Bronchus fibroblast of lung (primary cell): ENCODE results near the gene FEZ2. TPM values are rescaled to one million over a fixed set of nuclear protein-coding genes. Genes with fewer than 3 reads are reported as not detected.

Source experiments
- total RNA-seq: library from RNA; depleted of rRNA; stranded (reverse); fragments of >200 nt; gene quantifications from 2 replicates; pipeline ENCODE4 v1.2.3, GENCODE V29; 2015

FEZ2 gene, protein sequence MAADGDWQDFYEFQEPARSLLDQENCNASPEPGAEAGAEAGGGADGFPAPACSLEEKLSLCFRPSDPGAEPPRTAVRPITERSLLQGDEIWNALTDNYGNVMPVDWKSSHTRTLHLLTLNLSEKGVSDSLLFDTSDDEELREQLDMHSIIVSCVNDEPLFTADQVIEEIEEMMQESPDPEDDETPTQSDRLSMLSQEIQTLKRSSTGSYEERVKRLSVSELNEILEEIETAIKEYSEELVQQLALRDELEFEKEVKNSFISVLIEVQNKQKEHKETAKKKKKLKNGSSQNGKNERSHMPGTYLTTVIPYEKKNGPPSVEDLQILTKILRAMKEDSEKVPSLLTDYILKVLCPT
- 32.9 and 48.4 TPM in 2 replicates for total RNA-seq

DNA sequence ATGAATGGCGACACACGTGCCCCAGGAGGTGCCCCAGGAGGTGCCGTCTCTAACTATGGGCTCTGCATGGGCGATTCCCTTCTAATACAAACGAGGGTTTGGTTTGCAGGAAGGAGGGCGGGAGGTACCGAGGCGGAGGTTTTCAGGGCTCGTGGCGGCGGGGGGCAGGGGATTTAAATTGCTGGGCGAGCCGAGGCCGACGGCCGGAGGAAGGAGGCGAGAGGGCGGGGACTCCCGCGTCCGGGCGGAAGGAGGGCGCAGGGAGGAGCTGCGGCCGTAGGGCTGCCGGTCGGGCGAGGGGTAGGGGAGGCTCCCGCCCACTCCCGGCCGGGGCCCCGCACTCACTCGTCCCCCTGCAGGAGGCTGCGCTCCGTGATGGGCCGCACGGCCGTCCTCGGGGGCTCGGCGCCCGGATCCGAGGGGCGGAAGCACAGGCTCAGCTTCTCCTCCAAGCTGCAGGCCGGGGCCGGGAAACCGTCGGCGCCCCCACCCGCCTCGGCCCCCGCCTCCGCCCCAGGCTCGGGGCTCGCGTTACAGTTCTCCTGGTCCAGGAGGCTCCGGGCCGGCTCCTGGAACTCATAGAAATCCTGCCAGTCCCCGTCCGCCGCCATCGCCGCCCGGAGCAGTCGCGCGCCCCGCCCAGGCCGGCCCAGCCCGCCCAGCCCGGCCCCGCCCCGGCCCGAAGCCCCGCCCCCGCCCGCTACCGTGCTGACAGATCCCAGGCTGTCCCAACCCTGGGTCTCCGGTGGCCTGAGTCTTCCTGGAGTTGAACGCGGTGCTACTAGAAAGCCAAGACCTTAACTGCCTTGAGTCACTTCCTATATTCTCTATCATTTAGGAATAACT lies at the start of gene FEZ2:
Gene FEZ2 (minus strand): TSS at position 637 of the 846 bp plus-strand sequence. CDS start 26 bp downstream, at position 611.

Other genes with a start within 250 kb of the FEZ2 start
- gene CRIM1, start 242.4 kb downstream of the FEZ2 start, total RNA-seq: 105 and 124 TPM in 2 replicates
- not detected in 2 replicates for gene VIT, start 98.5 kb upstream of the FEZ2 start, total RNA-seq